HL-60 (cell line): Measurements from ENCODE around the gene ACER2.

Experiments
- DNase-seq, 2 experiments: peaks; one replicate each; pipeline ENCODE4 v3.0.0-alpha.2; 2010 to 2020; ENCODE audit warnings: low read depth in 1 of 2, low spot score in 1 of 2
- H3K27ac ChIP-seq: fragments of 250-450 bp; sonication (Bioruptor Pico); replicated peaks from 2 replicates; pipeline ENCODE4 v1.5.1; 2020; ENCODE audit warnings: mild to moderate bottlenecking, moderate library complexity
- H3K27me3 ChIP-seq: fragments of 250-450 bp; sonication (Bioruptor Pico); 2 replicates; pipeline ENCODE4 v1.5.1; 2021; ENCODE audit warnings: mild to moderate bottlenecking, moderate library complexity; ENCODE audit not compliant: insufficient read depth, poor library complexity, severe bottlenecking
- H3K4me3 ChIP-seq: replicated peaks from 2 replicates; pipeline ENCODE4 v1.5.1; 2011; ENCODE audit warnings: mild to moderate bottlenecking, control low read depth, low read length; ENCODE audit not compliant: insufficient read depth
- GABPA ChIP-seq: IDR thresholded peaks from 2 replicates; pipeline ENCODE4 v1.6.1; 2012; ENCODE audit warnings: low read depth
- POLR2AphosphoS5 ChIP-seq: IDR thresholded peaks from 2 replicates; pipeline ENCODE4 v1.6.1; 2012; ENCODE audit warnings: low read depth
- REST ChIP-seq: IDR thresholded peaks from 2 replicates; pipeline ENCODE4 v1.6.1; 2012; ENCODE audit warnings: low read depth; ENCODE audit not compliant: insufficient replicate concordance
- SPI1 ChIP-seq: IDR thresholded peaks from 2 replicates; pipeline ENCODE4 v1.6.1; 2012; ENCODE audit warnings: low read depth, mild to moderate bottlenecking, borderline replicate concordance
- TF ChIP-seq, protein P1 (sequence below): IDR thresholded peaks from one replicate; pipeline ENCODE4 v1.5.1; 2011; ENCODE audit warnings: low read length, control low read depth, inconsistent platforms; ENCODE audit not compliant: insufficient read depth

ACER2 gene

GRCh38 chr9:19420877-19421276 lies 12.1 kb downstream of the ACER2 start:
- no peak for DNase-seq
- TF ChIP-seq, protein P1, sequence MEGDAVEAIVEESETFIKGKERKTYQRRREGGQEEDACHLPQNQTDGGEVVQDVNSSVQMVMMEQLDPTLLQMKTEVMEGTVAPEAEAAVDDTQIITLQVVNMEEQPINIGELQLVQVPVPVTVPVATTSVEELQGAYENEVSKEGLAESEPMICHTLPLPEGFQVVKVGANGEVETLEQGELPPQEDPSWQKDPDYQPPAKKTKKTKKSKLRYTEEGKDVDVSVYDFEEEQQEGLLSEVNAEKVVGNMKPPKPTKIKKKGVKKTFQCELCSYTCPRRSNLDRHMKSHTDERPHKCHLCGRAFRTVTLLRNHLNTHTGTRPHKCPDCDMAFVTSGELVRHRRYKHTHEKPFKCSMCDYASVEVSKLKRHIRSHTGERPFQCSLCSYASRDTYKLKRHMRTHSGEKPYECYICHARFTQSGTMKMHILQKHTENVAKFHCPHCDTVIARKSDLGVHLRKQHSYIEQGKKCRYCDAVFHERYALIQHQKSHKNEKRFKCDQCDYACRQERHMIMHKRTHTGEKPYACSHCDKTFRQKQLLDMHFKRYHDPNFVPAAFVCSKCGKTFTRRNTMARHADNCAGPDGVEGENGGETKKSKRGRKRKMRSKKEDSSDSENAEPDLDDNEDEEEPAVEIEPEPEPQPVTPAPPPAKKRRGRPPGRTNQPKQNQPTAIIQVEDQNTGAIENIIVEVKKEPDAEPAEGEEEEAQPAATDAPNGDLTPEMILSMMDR: no peak
- no peak for TF ChIP-seq GABPA
- TF ChIP-seq REST: no peak
- TF ChIP-seq SPI1: no peak
- no peak for TF ChIP-seq POLR2AphosphoS5
- H3K4me3 ChIP-seq: no peak overlapping the region
- no peak overlapping the region for H3K27ac ChIP-seq
- no peaks in the 10 kb centered on the region for H3K27me3 ChIP-seq

DNA sequence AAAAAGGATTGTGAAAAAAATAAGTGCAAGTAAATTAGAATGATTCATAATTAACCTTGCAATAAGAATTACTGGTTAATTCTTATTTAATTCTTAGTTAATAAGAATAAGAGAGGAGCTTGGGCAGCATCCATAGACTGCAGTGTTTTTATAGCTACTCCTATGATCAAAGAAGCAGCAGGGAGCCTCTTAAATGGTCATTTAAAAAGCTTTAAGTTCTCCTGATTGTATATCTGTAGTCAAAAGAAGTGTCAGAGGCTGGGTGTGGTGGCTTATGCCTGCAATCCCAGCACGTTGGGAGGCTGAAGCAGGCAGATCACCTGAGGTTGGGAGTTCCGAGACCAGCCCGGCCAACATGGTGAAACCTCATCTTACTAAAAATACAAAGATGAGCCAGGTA lies 14.4 kb downstream of the ACER2 start:
- no peak for TF ChIP-seq GABPA
- no peak for TF ChIP-seq POLR2AphosphoS5
- TF ChIP-seq REST: no peak
- TF ChIP-seq, protein P1: no peak
- TF ChIP-seq SPI1: no peak
- Histone ChIP-seq H3K27me3 (no peaks in the 10 kb centered on the region), H3K27ac (no peak overlapping the region), H3K4me3 (no peak overlapping the region)
- DNase-seq: no peak

DNA sequence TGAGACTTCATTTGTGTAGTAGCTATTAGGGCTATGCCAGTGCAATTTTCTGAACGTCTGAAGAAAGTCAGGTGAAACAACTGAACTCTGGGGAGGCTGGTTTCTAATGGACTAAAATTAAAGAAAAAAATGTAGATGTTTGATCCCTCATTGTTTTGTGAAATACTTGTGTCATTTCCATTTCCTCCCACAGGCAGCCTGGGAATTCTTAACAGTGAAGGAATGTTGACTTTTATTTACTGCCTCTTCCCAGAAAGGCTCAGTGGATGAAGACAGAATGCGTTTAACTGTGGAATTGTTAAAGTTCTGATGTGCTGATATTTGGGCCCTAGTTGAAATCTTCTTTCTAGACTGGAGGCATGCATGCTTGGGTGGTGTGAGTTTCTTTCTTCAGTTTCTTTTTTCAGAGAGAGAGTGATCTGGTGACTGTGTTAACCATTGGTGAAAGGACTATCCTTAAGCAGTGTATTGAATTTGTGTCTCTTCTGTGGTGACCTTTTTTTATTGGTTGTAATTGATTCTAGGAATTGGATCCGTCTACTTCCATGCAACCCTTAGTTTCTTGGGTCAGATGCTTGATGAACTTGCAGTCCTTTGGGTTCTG lies 15.5 kb downstream of the ACER2 start:
- Histone ChIP-seq H3K27ac (no peak overlapping the region), H3K27me3 (no peaks in the 10 kb centered on the region), H3K4me3 (no peak overlapping the region)
- TF ChIP-seq SPI1: no peak
- no peak for TF ChIP-seq GABPA
- TF ChIP-seq, protein P1: no peak
- no peak for TF ChIP-seq REST
- TF ChIP-seq POLR2AphosphoS5: no peak
- no peak for DNase-seq
